ENCODE results near the gene HRC. TPM values are rescaled to one million over a fixed set of nuclear protein-coding genes. Genes with fewer than 3 reads are reported as not detected.

Gene HRC
- total RNA-seq, 1 donor from 2014 or later = 0.72 TPM

DNA sequence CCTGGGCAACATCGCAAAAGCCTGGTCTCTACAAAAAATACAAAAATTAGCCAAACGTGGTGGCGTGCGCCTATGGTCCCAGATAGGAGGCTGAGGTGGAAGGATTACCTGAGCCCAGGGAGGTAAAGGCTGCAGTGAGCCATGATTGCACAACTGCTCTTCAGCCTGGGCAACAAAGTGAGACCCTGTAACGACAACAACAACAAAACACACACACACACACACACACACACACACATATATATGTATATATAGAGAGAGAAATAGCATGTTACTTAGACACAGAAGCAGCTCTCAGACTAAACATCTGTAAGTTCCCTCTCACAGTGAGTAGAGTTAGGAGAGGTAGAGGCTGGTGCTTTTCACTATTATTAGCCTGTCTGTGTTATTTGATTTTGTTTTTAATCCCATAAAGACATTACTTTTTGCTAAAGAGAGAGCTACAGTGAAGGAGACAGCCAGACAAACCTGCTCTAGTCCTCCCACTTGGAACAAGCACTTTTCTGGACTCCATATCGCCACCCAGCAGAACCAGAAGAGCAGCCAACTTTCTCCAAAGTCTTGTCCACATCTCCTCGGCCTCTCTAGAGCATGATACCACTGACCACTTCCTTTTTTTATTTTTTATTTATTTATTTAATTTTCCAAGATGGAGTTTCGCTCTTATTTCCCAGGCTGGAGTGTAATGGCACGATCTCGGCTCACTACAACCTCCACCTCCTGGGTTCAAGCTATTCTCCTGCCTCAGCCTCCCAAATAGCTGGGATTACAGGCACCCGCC lies 43.8 kb downstream of the HRC start:
- Mint-ChIP-seq H3K4me3 (ENCODE audit: unreplicated experiment) (no peak overlapping the region), H3K27ac (ENCODE audit: unreplicated experiment) (no peak overlapping the region), H3K27me3 (ENCODE audit: unreplicated experiment) (peaks cover 11% of the 10 kb centered on the region), H3K4me1 (ENCODE audit: unreplicated experiment) (peaks cover 28% of the 10 kb centered on the region), H3K9me3 (ENCODE audit: unreplicated experiment) (no peaks in the 10 kb centered on the region), H3K36me3 (ENCODE audit: low read depth, unreplicated experiment) (peaks cover 31% of the 10 kb centered on the region)
- no peak for DNase-seq (ENCODE audit: low spot score)
- TF ChIP-seq, protein P1, sequence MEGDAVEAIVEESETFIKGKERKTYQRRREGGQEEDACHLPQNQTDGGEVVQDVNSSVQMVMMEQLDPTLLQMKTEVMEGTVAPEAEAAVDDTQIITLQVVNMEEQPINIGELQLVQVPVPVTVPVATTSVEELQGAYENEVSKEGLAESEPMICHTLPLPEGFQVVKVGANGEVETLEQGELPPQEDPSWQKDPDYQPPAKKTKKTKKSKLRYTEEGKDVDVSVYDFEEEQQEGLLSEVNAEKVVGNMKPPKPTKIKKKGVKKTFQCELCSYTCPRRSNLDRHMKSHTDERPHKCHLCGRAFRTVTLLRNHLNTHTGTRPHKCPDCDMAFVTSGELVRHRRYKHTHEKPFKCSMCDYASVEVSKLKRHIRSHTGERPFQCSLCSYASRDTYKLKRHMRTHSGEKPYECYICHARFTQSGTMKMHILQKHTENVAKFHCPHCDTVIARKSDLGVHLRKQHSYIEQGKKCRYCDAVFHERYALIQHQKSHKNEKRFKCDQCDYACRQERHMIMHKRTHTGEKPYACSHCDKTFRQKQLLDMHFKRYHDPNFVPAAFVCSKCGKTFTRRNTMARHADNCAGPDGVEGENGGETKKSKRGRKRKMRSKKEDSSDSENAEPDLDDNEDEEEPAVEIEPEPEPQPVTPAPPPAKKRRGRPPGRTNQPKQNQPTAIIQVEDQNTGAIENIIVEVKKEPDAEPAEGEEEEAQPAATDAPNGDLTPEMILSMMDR (IDR thresholded peaks at IDR 0.05; ENCODE audit: unreplicated experiment) = no peak

DNA sequence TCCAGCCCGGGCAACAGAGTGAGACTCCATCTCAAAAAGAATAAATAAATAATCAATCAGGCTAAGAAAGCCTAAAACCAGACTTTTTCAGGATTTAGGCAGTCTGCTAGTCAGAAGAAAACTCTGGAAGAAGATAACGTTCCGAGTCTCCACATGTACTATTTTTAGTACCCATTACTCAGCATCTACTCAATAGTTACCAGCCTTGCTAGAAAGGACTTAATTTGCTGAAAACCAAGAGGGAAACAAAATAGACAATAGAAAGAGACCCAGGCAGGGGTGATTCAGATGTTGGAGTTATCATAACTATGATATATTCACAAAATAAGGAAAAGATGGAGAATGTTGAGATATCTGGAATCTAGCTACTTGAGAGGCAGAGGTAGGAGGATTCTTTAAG lies 44.6 kb downstream of the HRC start:
- Mint-ChIP-seq H3K4me3 (ENCODE audit: unreplicated experiment) (no peak overlapping the region), H3K27ac (ENCODE audit: unreplicated experiment) (no peak overlapping the region), H3K9me3 (ENCODE audit: unreplicated experiment) (no peaks in the 10 kb centered on the region), H3K36me3 (ENCODE audit: low read depth, unreplicated experiment) (peaks cover 31% of the 10 kb centered on the region), H3K4me1 (ENCODE audit: unreplicated experiment) (peaks cover 28% of the 10 kb centered on the region), H3K27me3 (ENCODE audit: unreplicated experiment) (peaks cover 14% of the 10 kb centered on the region)
- no peak for DNase-seq (ENCODE audit: low spot score)
- TF ChIP-seq, protein P1 (IDR thresholded peaks at IDR 0.05; ENCODE audit: unreplicated experiment) = no peak

DNA sequence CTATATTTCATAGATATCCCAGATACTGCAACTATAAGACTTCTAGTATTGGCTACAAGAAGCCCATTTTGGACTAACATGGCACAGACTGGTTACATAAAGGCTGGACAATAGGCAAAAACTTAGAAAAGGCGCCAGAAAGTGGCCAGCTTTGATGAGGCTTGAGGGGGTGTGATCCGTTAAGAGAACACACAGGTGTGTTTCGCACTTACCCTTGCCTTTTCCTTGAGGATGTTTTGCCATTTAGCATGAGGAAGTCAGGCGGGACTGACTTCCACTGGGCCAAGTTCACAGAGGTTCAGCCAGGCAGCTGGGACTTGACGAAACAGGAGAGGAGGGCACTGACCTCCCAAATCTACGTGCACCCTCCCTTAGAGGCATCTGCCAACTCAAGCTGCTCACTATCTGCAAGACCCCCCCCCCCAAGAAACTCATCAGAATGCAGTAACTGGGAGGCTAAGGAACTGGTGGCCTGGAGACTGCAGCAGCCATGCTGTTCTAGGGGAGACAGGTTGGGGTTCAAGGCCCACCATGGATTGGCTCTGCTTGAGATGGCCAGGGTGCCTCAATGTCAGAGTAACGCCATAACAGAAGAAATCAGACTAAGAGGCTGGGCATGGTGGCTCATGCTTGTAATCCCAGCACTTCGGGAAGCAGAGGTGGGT lies 45.5 kb downstream of the HRC start:
- H3K36me3 Mint-ChIP-seq (ENCODE audit: low read depth, unreplicated experiment) = peaks cover 27% of the 10 kb centered on the region
- peak overlapping the region; percentile 50 for H3K4me3 Mint-ChIP-seq (ENCODE audit: unreplicated experiment)
- H3K4me1 Mint-ChIP-seq (ENCODE audit: unreplicated experiment) = peaks cover 24% of the 10 kb centered on the region
- no peak for DNase-seq (ENCODE audit: low spot score)
- H3K27ac Mint-ChIP-seq (ENCODE audit: unreplicated experiment) = peak overlapping the region; percentile 20
- TF ChIP-seq, protein P1 (IDR thresholded peaks at IDR 0.05; ENCODE audit: unreplicated experiment) = no peak
- H3K27me3 Mint-ChIP-seq (ENCODE audit: unreplicated experiment) = peaks cover 10% of the 10 kb centered on the region
- H3K9me3 Mint-ChIP-seq (ENCODE audit: unreplicated experiment) = no peaks in the 10 kb centered on the region

DNA sequence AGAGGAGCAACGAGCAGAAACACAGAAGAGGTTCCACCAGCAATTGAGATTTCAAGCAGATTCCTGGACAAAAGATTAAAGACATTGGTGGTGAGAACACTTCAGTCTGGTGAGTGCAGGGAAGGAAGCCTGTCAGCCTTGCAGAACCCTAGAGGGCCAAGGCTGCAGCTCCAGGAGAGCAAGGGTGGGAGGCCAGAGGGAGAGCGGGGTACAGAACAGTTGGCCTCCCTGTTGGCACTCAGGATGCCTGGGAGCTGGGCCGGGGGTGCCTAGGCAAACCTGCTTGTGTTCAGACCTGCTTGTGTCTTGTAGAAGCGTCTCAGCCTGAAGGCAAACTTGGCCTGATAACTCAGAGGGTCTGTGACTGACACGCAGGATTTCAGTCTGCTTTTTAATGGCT lies 46.1 kb downstream of the HRC start:
- DNase-seq (ENCODE audit: low spot score) = no peak
- H3K4me1 Mint-ChIP-seq (ENCODE audit: unreplicated experiment) = peaks cover 24% of the 10 kb centered on the region
- TF ChIP-seq, protein P1 (IDR thresholded peaks at IDR 0.05; ENCODE audit: unreplicated experiment) = no peak
- H3K4me3 Mint-ChIP-seq (ENCODE audit: unreplicated experiment) = peak overlapping the region; percentile 50
- H3K36me3 Mint-ChIP-seq (ENCODE audit: low read depth, unreplicated experiment) = peaks cover 27% of the 10 kb centered on the region
- peak overlapping the region; percentile 20 for H3K27ac Mint-ChIP-seq (ENCODE audit: unreplicated experiment)
- H3K27me3 Mint-ChIP-seq (ENCODE audit: unreplicated experiment) = peaks cover 10% of the 10 kb centered on the region
- H3K9me3 Mint-ChIP-seq (ENCODE audit: unreplicated experiment) = no peaks in the 10 kb centered on the region
